GM12878 (cell line): ENCODE data around the gene ANO2. TPM values are rescaled to one million over a fixed set of nuclear protein-coding genes. Genes with fewer than 3 reads are reported as not detected.

ENCODE experiments used
- ATAC-seq: fragments of 200-7000 bp; cut with Tn5 transposase; 3 replicates; pipeline ENCODE4 v1.9.1; 2020; ENCODE audit warnings: mild to moderate bottlenecking, moderate library complexity
- BruUV-seq: library from RNA; stranded (reverse); fragments of 400-500 nt; replicated peaks from 2 replicates; lab custom pipeline; 2021; lab: Mats Ljungman, UMichigan
- CTCF ChIA-PET: fragments of 300-600 bp; sonication (Branson Sonifier 250); formaldehyde crosslinking; extraction: SDS; loops from one replicate; lab custom pipeline; 2021; ENCODE audit warnings: inconsistent platforms; lab: Yijun Ruan, JAX
- POLR2A ChIA-PET: fragments of 350-600 bp; formaldehyde crosslinking; extraction: SDS; loops from one replicate; lab custom pipeline; 2021; ENCODE audit warnings: inconsistent platforms; lab: Charles Lee
- RAD21 ChIA-PET: fragments of 300-600 bp; sonication (Branson Sonifier 250); formaldehyde crosslinking; loops from one replicate; lab custom pipeline; 2023; ENCODE audit warnings: antibody characterized with exemption; ENCODE audit not compliant: unreplicated experiment; lab: Charles Lee
- SMC1A ChIA-PET: fragments of 300-600 bp; sonication (Branson Sonifier 250); formaldehyde crosslinking; loops from one replicate; lab custom pipeline; 2023; ENCODE audit not compliant: unreplicated experiment, uncharacterized antibody; lab: Charles Lee
- DNase-seq: peaks from one replicate; pipeline ENCODE4 v3.0.0-alpha.2; 2011; ENCODE audit warnings: low read depth, low spot score
- FAIRE-seq: peaks from 3 replicates; lab custom pipeline; 2011; peaks lifted over from hg19 to GRCh38; lab: Jason Lieb, UNC
- H2AFZ ChIP-seq: 2 replicates; pipeline ENCODE4 v1.6.0; 2011; ENCODE audit warnings: low read depth, low read length, control low read depth; ENCODE audit not compliant: control insufficient read depth
- H3K27ac ChIP-seq: 2 replicates; pipeline ENCODE4 v1.5.1; 2011; ENCODE audit warnings: control low read depth; ENCODE audit not compliant: control insufficient read depth, insufficient read depth
- H3K27me3 ChIP-seq, 2 experiments: replicated peaks in 1 of 2; 2 replicates each; pipeline versions ENCODE4 v1.6.0 to v1.6.1; 2011; ENCODE audit warnings: low read length in 1 of 2; ENCODE audit not compliant: control insufficient read depth in 2 of 2, insufficient read depth in 2 of 2
- H3K36me3 ChIP-seq, 2 experiments: 2 replicates each; pipeline ENCODE4 v1.5.1; 2011; ENCODE audit warnings: low read length in 1 of 2; ENCODE audit not compliant: control insufficient read depth in 2 of 2, insufficient read depth in 2 of 2
- H3K4me1 ChIP-seq: 2 replicates; pipeline ENCODE4 v1.6.1; 2011; ENCODE audit warnings: mild to moderate bottlenecking, low read length, moderate library complexity, mixed read lengths; ENCODE audit not compliant: control insufficient read depth, insufficient read depth
- H3K4me2 ChIP-seq: 2 replicates; pipeline ENCODE4 v1.6.0; 2011; ENCODE audit warnings: control low read depth; ENCODE audit not compliant: control insufficient read depth, insufficient read depth
- H3K4me3 ChIP-seq: fragments of 200-600 bp; sonication (generic); 2 replicates; pipeline ENCODE4 v1.5.1; 2016
- H3K79me2 ChIP-seq: 2 replicates; pipeline ENCODE4 v1.6.0; 2011; ENCODE audit warnings: low read length; ENCODE audit not compliant: control insufficient read depth, insufficient read depth
- H3K9ac ChIP-seq: 2 replicates; pipeline ENCODE4 v1.8.0; 2011; ENCODE audit warnings: low read length, control low read depth, mixed read lengths; ENCODE audit not compliant: control insufficient read depth, insufficient read depth
- H3K9me3 ChIP-seq: replicated peaks from 3 replicates; pipeline ENCODE4 v1.5.1; 2011; ENCODE audit warnings: mild to moderate bottlenecking, low read length; ENCODE audit not compliant: control insufficient read depth, insufficient read depth
- H4K20me1 ChIP-seq: 2 replicates; pipeline ENCODE4 v1.6.0; 2011; ENCODE audit not compliant: control insufficient read depth, insufficient read depth
- ATF7 ChIP-seq: fragments of 450-650 bp; IDR thresholded peaks from 2 replicates; pipeline ENCODE4 v1.6.1; 2016; ENCODE audit warnings: low read depth, mild to moderate bottlenecking
- GATAD2B ChIP-seq: fragments of 450-650 bp; conservative IDR thresholded peaks from 2 replicates; pipeline ENCODE4 v1.6.1; 2017; ENCODE audit warnings: low read depth, mild to moderate bottlenecking, moderate library complexity
- IKZF1 ChIP-seq: fragments of 450-650 bp; conservative IDR thresholded peaks from 2 replicates; pipeline ENCODE4 v1.6.1; 2017; ENCODE audit warnings: antibody characterized with exemption, mild to moderate bottlenecking
- JUND ChIP-seq: IDR thresholded peaks from 2 replicates; pipeline ENCODE4 v1.6.1; 2012; ENCODE audit warnings: low read depth, mild to moderate bottlenecking, low read length, improper control_type of control experiment, moderate library complexity
- MAX ChIP-seq: IDR thresholded peaks from 2 replicates; pipeline ENCODE4 v1.6.1; 2012; ENCODE audit warnings: low read depth, low read length, improper control_type of control experiment
- NFXL1 ChIP-seq: fragments of 450-650 bp; IDR thresholded peaks from 2 replicates; pipeline ENCODE4 v1.6.1; 2017; ENCODE audit warnings: antibody characterized with exemption, mild to moderate bottlenecking, borderline replicate concordance
- NFYA ChIP-seq: IDR thresholded peaks from 2 replicates; pipeline ENCODE4 v1.6.1; 2011; ENCODE audit warnings: low read depth, mild to moderate bottlenecking, low read length, improper control_type of control experiment, borderline replicate concordance
- RCOR1 ChIP-seq: conservative IDR thresholded peaks from 2 replicates; pipeline ENCODE4 v1.6.1; 2012; ENCODE audit warnings: low read depth, low read length, improper control_type of control experiment
- SMC3 ChIP-seq: IDR thresholded peaks from 2 replicates; pipeline ENCODE4 v1.6.1; 2011; ENCODE audit warnings: low read length, improper control_type of control experiment, borderline replicate concordance
- WGBS: methylation state at CpG from one replicate; pipeline ENCODE4 v1.1.6; 2016; ENCODE audit warnings: low lambda C conversion rate; ENCODE audit not compliant: insufficient replicate concordance, insufficient coverage; ENCODE audit errors: missing lambda C conversion rate; 5-methylcytosine and 5-hydroxymethylcytosine counted together
- in situ Hi-C: fragments of 300-500 bp; cut with MboI; formaldehyde crosslinking; loops from 9 replicates; pipeline ENCODE4 v1.14.3; 2018; ENCODE audit warnings: mixed read lengths
- intact Hi-C: fragments of 100-400 bp; cut with micrococcal nuclease; formaldehyde crosslinking; loops from one replicate; pipeline ENCODE4 v1.14.2; 2022; ENCODE audit not compliant: unreplicated experiment
- polyA plus RNA-seq, 11 experiments: library from polyadenylated mRNA; depleted of rRNA in 4 of 11; unstranded in 6 of 11; stranded (reverse) in 5 of 11; fragments of >200 nt; fragmentation: Nextera tagmentation in 4 of 11; fragmentation: Illumina TruSeq in 1 of 11; extraction: Ambion mirVana in 4 of 11; extraction: Trizol in 1 of 11; gene quantifications; 1 replicate in 1 of 11; 2 replicates in 10 of 11; pipeline versions ENCODE4 v1.2.1 to v1.2.3, GENCODE V29; 2011 to 2016; ENCODE audit warnings: inconsistent platforms in 2 of 11, missing spikeins in 2 of 11, low read depth in 1 of 11
- total RNA-seq, 4 experiments: library from RNA; depleted of rRNA in 3 of 4; stranded (reverse); fragments of >200 nt in 3 of 4; fragmentation: Illumina TruSeq in 1 of 4; extraction: Trizol in 1 of 4; gene quantifications; 2 replicates each; pipeline versions ENCODE4 v1.2.1 to v1.2.3, GENCODE V29; 2013 to 2021
- TF ChIP-seq, protein P1 (sequence below): fragments of 450-650 bp; conservative IDR thresholded peaks from 2 replicates; pipeline ENCODE4 v1.6.1; 2017; ENCODE audit warnings: mild to moderate bottlenecking, moderate library complexity

The ANO2 gene
- total and polyA plus RNA-seq, 10 of the 15 experiments (the other 5 are each of a cell fraction or from before 2014, with no cell fraction given), result not detected

DNA sequence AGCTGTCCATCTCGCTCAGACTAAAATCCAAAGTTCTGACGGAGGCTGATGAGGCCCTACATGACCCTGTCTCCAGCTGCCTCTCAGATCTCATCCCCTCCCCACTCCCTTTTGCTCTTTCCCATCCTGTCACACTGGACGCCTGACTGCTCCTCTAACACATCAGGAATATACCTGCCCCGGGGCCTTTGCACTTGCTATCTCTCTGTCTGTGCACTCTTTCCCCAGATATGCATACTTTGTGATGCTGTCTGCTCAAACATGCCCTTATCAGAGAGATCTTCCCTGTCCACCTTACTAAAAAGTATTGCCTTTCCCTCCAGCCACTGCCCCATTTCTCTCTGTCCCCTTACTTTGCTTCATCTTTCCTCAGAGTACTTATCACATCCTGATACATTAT, 238.8 kb downstream of the ANO2 start:
- RAD21 ChIA-PET, result no interaction called here
- ATAC-seq (no peak), DNase-seq (no peak), FAIRE-seq (no peak)
- H3K4me1 ChIP-seq, result no peaks in the 10 kb centered on the region
- H3K27ac ChIP-seq, result no peak overlapping the region
- H3K4me3 ChIP-seq, result no peak overlapping the region
- no peak overlapping the region for H3K9ac ChIP-seq
- H3K9me3 ChIP-seq, result no peaks in the 10 kb centered on the region
- CTCF ChIA-PET, result no interaction called here
- SMC1A ChIA-PET, result no interaction called here
- no peaks in the 10 kb centered on the region for H3K79me2 ChIP-seq
- POLR2A ChIA-PET, result no interaction called here
- H3K27me3 ChIP-seq, result peaks cover 0 to 2% of the 10 kb centered on the region in 2 experiments; a peak in 1 of 4 replicates
- H4K20me1 ChIP-seq, result no peaks in the 10 kb centered on the region
- no peaks in the 10 kb centered on the region for H3K36me3 ChIP-seq
- no peak overlapping the region for H2AFZ ChIP-seq
- intact Hi-C loops (no loop called here), in situ Hi-C loops (no loop called here)
- TF ChIP-seq NFXL1 (no peak), SMC3 (no peak), JUND (no peak), NFYA (no peak)
- TF ChIP-seq, protein P1, sequence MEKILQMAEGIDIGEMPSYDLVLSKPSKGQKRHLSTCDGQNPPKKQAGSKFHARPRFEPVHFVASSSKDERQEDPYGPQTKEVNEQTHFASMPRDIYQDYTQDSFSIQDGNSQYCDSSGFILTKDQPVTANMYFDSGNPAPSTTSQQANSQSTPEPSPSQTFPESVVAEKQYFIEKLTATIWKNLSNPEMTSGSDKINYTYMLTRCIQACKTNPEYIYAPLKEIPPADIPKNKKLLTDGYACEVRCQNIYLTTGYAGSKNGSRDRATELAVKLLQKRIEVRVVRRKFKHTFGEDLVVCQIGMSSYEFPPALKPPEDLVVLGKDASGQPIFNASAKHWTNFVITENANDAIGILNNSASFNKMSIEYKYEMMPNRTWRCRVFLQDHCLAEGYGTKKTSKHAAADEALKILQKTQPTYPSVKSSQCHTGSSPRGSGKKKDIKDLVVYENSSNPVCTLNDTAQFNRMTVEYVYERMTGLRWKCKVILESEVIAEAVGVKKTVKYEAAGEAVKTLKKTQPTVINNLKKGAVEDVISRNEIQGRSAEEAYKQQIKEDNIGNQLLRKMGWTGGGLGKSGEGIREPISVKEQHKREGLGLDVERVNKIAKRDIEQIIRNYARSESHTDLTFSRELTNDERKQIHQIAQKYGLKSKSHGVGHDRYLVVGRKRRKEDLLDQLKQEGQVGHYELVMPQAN, result no peak
- H3K4me2 ChIP-seq, result no peak overlapping the region
- 27% methylated on average over 4 of the region's 4 CpGs for WGBS
- no TSS peak for BruUV-seq

DNA sequence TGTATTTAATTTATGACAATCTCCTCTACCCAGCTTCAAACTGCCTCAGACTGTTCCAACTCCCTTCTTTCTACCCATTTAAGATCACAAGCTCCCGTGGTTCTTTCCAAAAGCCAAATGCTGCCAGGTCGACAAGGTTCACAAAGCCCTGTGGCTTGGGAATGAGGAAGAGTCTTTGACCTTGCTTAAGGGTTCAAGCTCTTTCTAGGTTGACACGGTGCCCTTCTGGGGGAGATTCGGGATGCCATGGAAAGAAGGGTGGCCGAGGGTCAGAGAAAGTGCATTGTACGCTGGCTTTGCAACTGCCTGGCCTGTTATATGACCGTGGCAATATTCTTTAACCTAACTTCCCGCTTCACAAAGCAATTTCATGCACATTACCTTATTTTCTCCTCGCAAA, 239.3 kb downstream of the ANO2 start:
- in situ Hi-C loops, result no loop called here
- H3K36me3 ChIP-seq, result no peaks in the 10 kb centered on the region
- CTCF ChIA-PET, result no interaction called here

More for the DNA sequence above, 239.3 kb downstream of the ANO2 start:
- Histone ChIP-seq H3K27me3 (peaks cover 0 to 2% of the 10 kb centered on the region in 2 experiments; a peak in 1 of 4 replicates), H3K79me2 (no peaks in the 10 kb centered on the region), H3K9ac (no peak overlapping the region), H3K4me1 (no peaks in the 10 kb centered on the region), H3K4me3 (no peak overlapping the region), H4K20me1 (no peaks in the 10 kb centered on the region), H2AFZ (no peak overlapping the region), H3K9me3 (no peaks in the 10 kb centered on the region), H3K27ac (no peak overlapping the region), H3K4me2 (no peak overlapping the region)
- ChIA-PET POLR2A (no interaction called here), SMC1A (no interaction called here), RAD21 (no interaction called here)
- no TSS peak for BruUV-seq
- TF ChIP-seq ATF7, result no peak
- no peak for TF ChIP-seq RCOR1
- no peak for TF ChIP-seq GATAD2B
- no peak for TF ChIP-seq NFYA
- no peak for TF ChIP-seq MAX
- TF ChIP-seq IKZF1, result no peak
- ATAC-seq (no peak), DNase-seq (no peak), FAIRE-seq (no peak)
- WGBS, result 17% methylated on average over 9 of the region's 9 CpGs
- intact Hi-C loops, result no loop called here
